HG03103 (cell line): Measurements from ENCODE around the gene KRTAP2-4.
"Not testable (repeated sequence)": the region's sequence is repeated elsewhere in the genome, so short reads cannot be mapped to it uniquely, and the experiment has no call there.

Source experiments
- ATAC-seq: cut with Tn5 transposase; IDR thresholded peaks from one replicate; pipeline ENCODE4 v1.9.1; 2021; ENCODE audit warnings: low read depth; ENCODE audit not compliant: unreplicated experiment

Gene KRTAP2-4

GRCh38 chr17:41040783-41041571, 24.7 kb downstream of the KRTAP2-4 start, which contains the start of gene KRTAP1-1:
Gene KRTAP1-1 (minus strand): TSS chr17:41041450. CDS start chr17:41041397, 53 bp downstream.
- ATAC-seq, result not testable (repeated sequence)

- ATAC-seq, result no peak
Measured at GRCh38 chr17:41037853-41038350, 27.8 kb downstream of the KRTAP2-4 start.

GRCh38 chr17:41034346-41034935, 31.2 kb downstream of the KRTAP2-4 start, which contains the start of gene KRTAP1-3:
Gene KRTAP1-3 (minus strand): TSS chr17:41034874. CDS start chr17:41034821, 53 bp downstream.
- not testable (repeated sequence) for ATAC-seq

GRCh38 chr17:41029633-41030245, 35.9 kb downstream of the KRTAP2-4 start, which contains the start of gene KRTAP1-4:
Gene KRTAP1-4 (minus strand): TSS chr17:41030195. CDS start chr17:41030078, 117 bp downstream.
- no peak for ATAC-seq

- no peak for ATAC-seq
Measured at GRCh38 chr17:41026715-41027471, 38.8 kb downstream of the KRTAP2-4 start, which contains the start of gene KRTAP1-5. Gene KRTAP1-5 (minus strand): TSS chr17:41027208. CDS start chr17:41027155, 53 bp downstream.

- no peak for ATAC-seq
Measured at GRCh38 chr17:41024697-41025096, 41.0 kb downstream of the KRTAP2-4 start.

- no peak for ATAC-seq
Measured at GRCh38 chr17:41020336-41020735, 45.3 kb downstream of the KRTAP2-4 start.

GRCh38 chr17:41019415-41019814, 46.3 kb downstream of the KRTAP2-4 start:
- no peak for ATAC-seq

GRCh38 chr17:41018541-41018940, 47.1 kb downstream of the KRTAP2-4 start:
- ATAC-seq, result no peak

- ATAC-seq, result no peak
Measured at GRCh38 chr17:41016578-41017215, 49.0 kb downstream of the KRTAP2-4 start.

GRCh38 chr17:41015454-41015853, 50.2 kb downstream of the KRTAP2-4 start:
- no peak for ATAC-seq
